H9 (cell line): ENCODE data around the gene FEV. TPM values are rescaled to one million over a fixed set of nuclear protein-coding genes. Genes with fewer than 3 reads are reported as not detected.
A peak's percentile ranks its signal among the peaks of the same experiment; 100 is the strongest.

Experiments
- DNase-seq: peaks from one replicate; pipeline ENCODE4 v3.0.0-alpha.2; 2017
- H2AFZ ChIP-seq: one replicate; pipeline ENCODE4 v1.6.1; 2013; ENCODE audit warnings: mild to moderate bottlenecking, low read length, control low read depth, moderate library complexity
- H2AK5ac ChIP-seq: 2 replicates; pipeline ENCODE4 v1.6.1; 2013; ENCODE audit warnings: low read length, control low read depth, mixed read lengths; ENCODE audit not compliant: insufficient read length
- H2BK120ac ChIP-seq: one replicate; pipeline ENCODE4 v1.6.1; 2013; ENCODE audit warnings: low read depth, mild to moderate bottlenecking, low read length, control low read depth, inconsistent platforms; ENCODE audit not compliant: poor library complexity, severe bottlenecking
- H2BK12ac ChIP-seq: 2 replicates; pipeline ENCODE4 v1.6.1; 2013; ENCODE audit warnings: low read length, control low read depth, mixed read lengths, low read depth; ENCODE audit not compliant: insufficient read length
- H2BK15ac ChIP-seq: 2 replicates; pipeline ENCODE4 v1.6.1; 2013; ENCODE audit warnings: low read depth, low read length, control low read depth
- H2BK20ac ChIP-seq: one replicate; pipeline ENCODE4 v1.6.1; 2013; ENCODE audit warnings: low read depth, mild to moderate bottlenecking, low read length, control low read depth, inconsistent platforms; ENCODE audit not compliant: poor library complexity, severe bottlenecking
- H2BK5ac ChIP-seq: 2 replicates; pipeline ENCODE4 v1.6.1; 2013; ENCODE audit warnings: low read length, control low read depth, mixed read lengths; ENCODE audit not compliant: insufficient read length
- H3K14ac ChIP-seq: 2 replicates; pipeline ENCODE4 v1.6.1; 2013; ENCODE audit warnings: low read length, control low read depth; ENCODE audit not compliant: insufficient read depth
- H3K18ac ChIP-seq: 2 replicates; pipeline ENCODE4 v1.6.1; 2013; ENCODE audit warnings: low read depth, mild to moderate bottlenecking, mixed read lengths, low read length, control low read depth; ENCODE audit not compliant: insufficient read length
- H3K23ac ChIP-seq: 2 replicates; pipeline ENCODE4 v1.6.1; 2013; ENCODE audit warnings: low read length, control low read depth, mixed read lengths, low read depth; ENCODE audit not compliant: insufficient read length
- H3K23me2 ChIP-seq: 2 replicates; pipeline ENCODE4 v1.6.1; 2013; ENCODE audit warnings: low read depth, mild to moderate bottlenecking, mixed read lengths, low read length, control low read depth; ENCODE audit not compliant: insufficient read length, poor library complexity, severe bottlenecking
- H3K27ac ChIP-seq: 2 replicates; pipeline ENCODE4 v1.5.1; 2013; ENCODE audit warnings: low read length, control low read depth, mixed read lengths, low read depth; ENCODE audit not compliant: insufficient read length
- H3K27me3 ChIP-seq: 2 replicates; pipeline ENCODE4 v1.6.1; 2013; ENCODE audit warnings: low read length, control low read depth, inconsistent platforms; ENCODE audit not compliant: insufficient read depth
- H3K4ac ChIP-seq: 2 replicates; pipeline ENCODE4 v1.6.1; 2013; ENCODE audit warnings: low read depth, mild to moderate bottlenecking, control low read depth, inconsistent platforms, low read length, moderate library complexity
- H3K4me1 ChIP-seq: 2 replicates; pipeline ENCODE4 v1.6.1; 2013; ENCODE audit warnings: low read length, control low read depth, inconsistent platforms; ENCODE audit not compliant: insufficient read depth
- H3K4me2 ChIP-seq: 2 replicates; pipeline ENCODE4 v1.6.1; 2013; ENCODE audit warnings: low read length, control low read depth, mixed read lengths; ENCODE audit not compliant: insufficient read length, insufficient read depth
- H3K56ac ChIP-seq: 2 replicates; pipeline ENCODE4 v1.6.1; 2013; ENCODE audit warnings: low read depth, mild to moderate bottlenecking, mixed read lengths, low read length, control low read depth; ENCODE audit not compliant: insufficient read length
- H3K79me1 ChIP-seq: 2 replicates; pipeline ENCODE4 v1.6.1; 2013; ENCODE audit warnings: low read depth, mild to moderate bottlenecking, moderate library complexity, low read length, control low read depth, inconsistent platforms; ENCODE audit not compliant: insufficient read depth, poor library complexity, severe bottlenecking
- H3K79me2 ChIP-seq: 2 replicates; pipeline ENCODE4 v1.6.1; 2013; ENCODE audit warnings: low read length, control low read depth, inconsistent platforms; ENCODE audit not compliant: insufficient read depth
- H3K9ac ChIP-seq: 2 replicates; pipeline ENCODE4 v1.6.1; 2013; ENCODE audit warnings: low read length, control low read depth, mixed read lengths; ENCODE audit not compliant: insufficient read length; ENCODE audit errors: extremely low read depth
- H3K9me3 ChIP-seq: one replicate; pipeline ENCODE4 v1.6.1; 2013; ENCODE audit warnings: low read depth, low read length, inconsistent platforms; ENCODE audit not compliant: control insufficient read depth
- H3T11ph ChIP-seq: one replicate; pipeline ENCODE4 v1.6.1; 2013; ENCODE audit warnings: mild to moderate bottlenecking, low read length, control low read depth, inconsistent platforms
- H4K20me1 ChIP-seq: one replicate; pipeline ENCODE4 v1.6.1; 2013; ENCODE audit not compliant: control insufficient read depth, insufficient read length, insufficient read depth
- H4K5ac ChIP-seq: 2 replicates; pipeline ENCODE4 v1.6.1; 2013; ENCODE audit warnings: low read depth, mild to moderate bottlenecking, mixed read lengths, low read length, control low read depth; ENCODE audit not compliant: insufficient read length
- H4K8ac ChIP-seq: replicated peaks from 2 replicates; pipeline ENCODE4 v1.6.1; 2013; ENCODE audit warnings: low read length, control low read depth, mixed read lengths, low read depth; ENCODE audit not compliant: insufficient read length
- H4K91ac ChIP-seq: 2 replicates; pipeline ENCODE4 v1.6.1; 2013; ENCODE audit warnings: low read depth, mild to moderate bottlenecking, moderate library complexity, mixed read lengths, low read length, control low read depth; ENCODE audit not compliant: insufficient read length
- H3K27ac Mint-ChIP-seq, 3 experiments: 2 replicates in 2 of 3; 3 replicates in 1 of 3; pipeline ENCODE4 v1.8.0; 2020 to 2021; ENCODE audit warnings: mixed read lengths in 3 of 3, mild to moderate bottlenecking in 1 of 3, moderate library complexity in 1 of 3
- H3K27me3 Mint-ChIP-seq: 2 replicates; pipeline ENCODE4 v1.8.0; 2021; ENCODE audit warnings: low read depth, mild to moderate bottlenecking, moderate library complexity, mixed read lengths
- H3K36me3 Mint-ChIP-seq, 3 experiments: 2 replicates in 2 of 3; 3 replicates in 1 of 3; pipeline ENCODE4 v1.8.0; 2020 to 2021; ENCODE audit warnings: low read depth in 3 of 3, mixed read lengths in 3 of 3; ENCODE audit not compliant: insufficient read depth in 1 of 3
- H3K4me1 Mint-ChIP-seq, 2 experiments: 2 replicates each; pipeline ENCODE4 v1.8.0; 2020; ENCODE audit warnings: mixed read lengths in 2 of 2
- H3K4me3 Mint-ChIP-seq, 2 experiments: 2 replicates in 1 of 2; 3 replicates in 1 of 2; pipeline ENCODE4 v1.8.0; 2020 to 2021; ENCODE audit warnings: mild to moderate bottlenecking in 2 of 2, mixed read lengths in 2 of 2, moderate library complexity in 1 of 2
- H3K9me3 Mint-ChIP-seq, 2 experiments: 2 replicates in 1 of 2; 3 replicates in 1 of 2; pipeline ENCODE4 v1.8.0; 2020; ENCODE audit warnings: mild to moderate bottlenecking in 2 of 2, mixed read lengths in 2 of 2, moderate library complexity in 1 of 2
- WGBS: extraction: QIAGEN DNeasy Blood & Tissue Kit; methylation state at CpG from one replicate; pipeline ENCODE4 v1.1.7; 2013; ENCODE audit warnings: missing lambda C conversion rate, low lambda C conversion rate, mixed read lengths; ENCODE audit not compliant: insufficient read length; ENCODE audit errors: extremely low coverage; 5-methylcytosine and 5-hydroxymethylcytosine counted together
- total RNA-seq: library from RNA; stranded (reverse); gene quantifications from 2 replicates; pipeline ENCODE4 v1.2.1, GENCODE V29; 2021
- TF ChIP-seq, protein P1 (sequence below): fragments of 200-600 bp; sonication (generic); conservative IDR thresholded peaks from 3 replicates; pipeline ENCODE4 v1.8.0; 2021; ENCODE audit warnings: antibody characterized with exemption, mild to moderate bottlenecking

FEV gene
- total RNA-seq, 1 experiment from 2014 or later = not detected

DNA sequence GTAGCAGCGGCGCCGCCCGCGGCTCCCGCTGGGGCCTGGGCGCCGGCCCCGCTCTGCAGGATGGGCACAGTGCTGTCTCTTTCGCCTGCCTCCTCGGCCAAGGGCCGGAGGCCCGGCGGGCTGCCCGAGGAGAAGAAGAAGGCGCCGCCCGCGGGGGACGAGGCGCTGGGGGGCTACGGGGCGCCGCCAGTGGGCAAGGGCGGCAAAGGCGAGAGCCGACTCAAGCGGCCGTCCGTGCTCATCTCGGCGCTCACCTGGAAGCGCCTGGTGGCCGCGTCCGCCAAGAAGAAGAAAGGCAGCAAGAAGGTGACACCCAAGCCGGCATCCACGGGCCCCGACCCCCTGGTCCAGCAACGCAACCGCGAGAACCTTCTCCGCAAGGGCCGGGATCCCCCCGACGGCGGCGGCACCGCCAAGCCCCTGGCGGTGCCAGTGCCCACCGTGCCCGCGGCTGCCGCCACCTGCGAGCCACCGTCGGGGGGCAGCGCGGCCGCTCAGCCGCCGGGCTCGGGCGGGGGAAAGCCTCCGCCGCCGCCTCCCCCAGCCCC lies 25.1 kb downstream of the FEV start:
- Histone ChIP-seq H3K27ac (no peak overlapping the region), H3K18ac (no peak overlapping the region), H3T11ph (no peak overlapping the region), H4K8ac (no peak overlapping the region), H2BK120ac (no peak overlapping the region), H4K20me1 (no peaks in the 10 kb centered on the region), H3K4ac (no peak overlapping the region), H2BK15ac (no peak overlapping the region), H3K79me2 (no peaks in the 10 kb centered on the region), H2BK12ac (no peak overlapping the region), H3K27me3 (peaks cover 20% of the 10 kb centered on the region), H3K23ac (no peak overlapping the region), H3K23me2 (peaks cover 16% of the 10 kb centered on the region), H3K4me1 (peaks cover 4% of the 10 kb centered on the region; the same call in 1 of the 2 replicates), H3K14ac (no peak overlapping the region), H3K9me3 (no peaks in the 10 kb centered on the region), H4K5ac (no peak overlapping the region), H3K79me1 (no peaks in the 10 kb centered on the region), H2BK5ac (no peak overlapping the region), H3K4me2 (peak overlapping the region; percentile 91), H3K56ac (no peak overlapping the region), H2AFZ (no peak overlapping the region), H3K9ac (no peak overlapping the region), H4K91ac (no peak overlapping the region), H2AK5ac (no peak overlapping the region), H2BK20ac (no peak overlapping the region)
- peak; percentile 33 for DNase-seq
- no peak overlapping the region for H3K27ac Mint-ChIP-seq
- peaks cover 78% of the 10 kb centered on the region for H3K27me3 Mint-ChIP-seq
- peaks cover 0 to 2% of the 10 kb centered on the region in 2 experiments; a peak in 2 of 5 replicates for H3K9me3 Mint-ChIP-seq
- H3K4me1 Mint-ChIP-seq = peaks cover 23 to 38% of the 10 kb centered on the region in 2 experiments
- no peaks in the 10 kb centered on the region; a peak in 3 of 7 replicates for H3K36me3 Mint-ChIP-seq
- H3K4me3 Mint-ChIP-seq = peak overlapping the region; percentile 14 to 38; a peak in 2 of 5 replicates
- TF ChIP-seq, protein P1, sequence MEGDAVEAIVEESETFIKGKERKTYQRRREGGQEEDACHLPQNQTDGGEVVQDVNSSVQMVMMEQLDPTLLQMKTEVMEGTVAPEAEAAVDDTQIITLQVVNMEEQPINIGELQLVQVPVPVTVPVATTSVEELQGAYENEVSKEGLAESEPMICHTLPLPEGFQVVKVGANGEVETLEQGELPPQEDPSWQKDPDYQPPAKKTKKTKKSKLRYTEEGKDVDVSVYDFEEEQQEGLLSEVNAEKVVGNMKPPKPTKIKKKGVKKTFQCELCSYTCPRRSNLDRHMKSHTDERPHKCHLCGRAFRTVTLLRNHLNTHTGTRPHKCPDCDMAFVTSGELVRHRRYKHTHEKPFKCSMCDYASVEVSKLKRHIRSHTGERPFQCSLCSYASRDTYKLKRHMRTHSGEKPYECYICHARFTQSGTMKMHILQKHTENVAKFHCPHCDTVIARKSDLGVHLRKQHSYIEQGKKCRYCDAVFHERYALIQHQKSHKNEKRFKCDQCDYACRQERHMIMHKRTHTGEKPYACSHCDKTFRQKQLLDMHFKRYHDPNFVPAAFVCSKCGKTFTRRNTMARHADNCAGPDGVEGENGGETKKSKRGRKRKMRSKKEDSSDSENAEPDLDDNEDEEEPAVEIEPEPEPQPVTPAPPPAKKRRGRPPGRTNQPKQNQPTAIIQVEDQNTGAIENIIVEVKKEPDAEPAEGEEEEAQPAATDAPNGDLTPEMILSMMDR = no peak
- no CpG with 5 or more reads among the region's 67 CpGs for WGBS
